RKO (cell line): ENCODE results near the gene C1orf105.
A peak's percentile ranks its signal among the peaks of the same experiment; 100 is the strongest.
"Not testable (repeated sequence)": the region's sequence is repeated elsewhere in the genome, so short reads cannot be mapped to it uniquely, and the experiment has no call there.

ENCODE experiments used
- DNase-seq: peaks from one replicate; pipeline ENCODE4 v3.0.0-alpha.2; 2016; ENCODE audit warnings: low spot score

The C1orf105 gene

GRCh38 chr1:172489847-172490246, 69.4 kb downstream of the C1orf105 start:
- DNase-seq = no peak

- DNase-seq = no peak
Observed at GRCh38 chr1:172492421-172492820, 71.9 kb downstream of the C1orf105 start.

- no peak for DNase-seq
Observed at GRCh38 chr1:172494166-172494565, 73.7 kb downstream of the C1orf105 start.

- DNase-seq = not testable (repeated sequence)
Observed at GRCh38 chr1:172496127-172496526, 75.6 kb downstream of the C1orf105 start.

- DNase-seq = no peak
Observed at GRCh38 chr1:172496678-172497077, 76.2 kb downstream of the C1orf105 start.

- DNase-seq = no peak
Observed at GRCh38 chr1:172497230-172497629, 76.7 kb downstream of the C1orf105 start.

GRCh38 chr1:172498857-172499256, 78.4 kb downstream of the C1orf105 start:
- no peak for DNase-seq

- DNase-seq = peak; percentile 32
Observed at GRCh38 chr1:172499636-172500141, 79.2 kb downstream of the C1orf105 start.

- DNase-seq = no peak
Observed at GRCh38 chr1:172500207-172500606, 79.7 kb downstream of the C1orf105 start.

GRCh38 chr1:172507741-172508140, 87.3 kb downstream of the C1orf105 start:
- DNase-seq = no peak

- DNase-seq = no peak
Observed at GRCh38 chr1:172510479-172510878, 90.0 kb downstream of the C1orf105 start.

GRCh38 chr1:172512591-172512990, 92.1 kb downstream of the C1orf105 start:
- DNase-seq = no peak

- DNase-seq = peak; percentile 39
Observed at GRCh38 chr1:172513479-172513878, 93.0 kb downstream of the C1orf105 start.

- DNase-seq = no peak
Observed at GRCh38 chr1:172514108-172514507, 93.6 kb downstream of the C1orf105 start.

- DNase-seq = no peak
Observed at GRCh38 chr1:172515436-172515835, 95.0 kb downstream of the C1orf105 start.

- DNase-seq = no peak
Observed at GRCh38 chr1:172515927-172516326, 95.4 kb downstream of the C1orf105 start.

GRCh38 chr1:172517081-172517480, 96.6 kb downstream of the C1orf105 start:
- no peak for DNase-seq

- no peak for DNase-seq
Observed at GRCh38 chr1:172517545-172517944, 97.1 kb downstream of the C1orf105 start.
